ENCODE data around the gene HUNK.

DNA sequence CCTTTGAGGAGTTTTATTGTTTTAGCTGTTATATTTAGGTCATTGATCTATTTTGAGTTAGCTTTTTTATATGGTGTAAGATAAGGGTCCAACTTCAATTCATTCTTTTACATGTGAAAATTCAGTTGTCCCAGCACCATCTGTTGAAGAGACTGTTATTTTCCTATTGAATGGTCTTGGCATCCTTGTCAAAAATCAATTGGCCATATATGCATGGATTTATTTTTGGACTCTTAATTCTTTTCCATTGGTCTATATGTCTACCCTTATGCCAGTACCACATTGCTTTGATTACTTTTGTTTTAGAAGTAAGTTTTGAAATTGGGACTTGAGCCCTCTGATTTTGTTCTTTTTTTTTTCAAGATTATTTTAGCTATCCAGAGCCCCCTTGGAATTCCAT, 35.8 kb upstream of the HUNK start:
- TF ChIP-seq CTCF (conservative IDR thresholded peaks at IDR 0.05; ENCODE audit: low read depth, low read length) (no peak), EZH2 (IDR thresholded peaks at IDR 0.05; ENCODE audit: borderline replicate concordance, low read depth, low read length, poor library complexity, severe bottlenecking) (no peak)
